ENCODE measurements around the gene CRYL1.

The CRYL1 gene

GRCh38 chr13:20395061-20395916 is 130.4 kb downstream of the CRYL1 start:
- DNase-seq, result no peak

DNA sequence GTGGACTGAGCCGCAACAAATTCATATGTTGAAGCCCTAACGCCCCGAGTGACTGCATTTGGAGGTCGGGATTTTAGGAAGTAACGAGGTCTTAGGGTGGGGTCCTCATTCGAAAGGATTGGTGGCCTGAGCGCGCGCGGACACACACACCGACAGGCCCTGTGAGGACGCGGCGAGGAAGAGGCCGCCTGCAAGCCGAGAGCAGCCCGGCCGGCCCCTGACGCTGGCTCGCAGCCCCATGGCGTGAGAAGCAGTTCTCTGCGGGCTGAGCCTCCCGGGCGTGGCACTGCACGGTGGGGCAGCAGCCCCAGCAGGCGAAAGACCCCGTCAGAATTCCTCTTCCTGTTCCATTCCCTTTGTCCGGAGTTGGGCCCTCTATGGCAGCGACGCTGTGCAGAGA is 131.2 kb downstream of the CRYL1 start:
- DNase-seq, result no peak

DNA sequence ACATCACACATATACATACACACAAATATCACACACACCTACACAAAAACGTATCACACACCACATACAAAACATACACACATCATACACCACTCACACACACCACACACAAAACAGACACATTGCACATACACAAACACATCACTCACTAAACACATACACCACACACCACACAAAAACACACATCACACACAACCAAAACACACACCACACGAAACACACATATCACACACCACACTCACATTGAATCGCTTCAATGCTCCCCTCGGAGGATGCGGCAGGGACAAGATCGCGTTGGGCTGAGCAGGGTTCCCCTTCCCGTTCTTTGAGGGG is 131.5 kb downstream of the CRYL1 start:
- no peak for DNase-seq

- no peak for DNase-seq
Observed at GRCh38 chr13:20393273-20394168, 132.1 kb downstream of the CRYL1 start.

- no peak for DNase-seq
Observed at GRCh38 chr13:20392530-20392929, 133.1 kb downstream of the CRYL1 start.

DNA sequence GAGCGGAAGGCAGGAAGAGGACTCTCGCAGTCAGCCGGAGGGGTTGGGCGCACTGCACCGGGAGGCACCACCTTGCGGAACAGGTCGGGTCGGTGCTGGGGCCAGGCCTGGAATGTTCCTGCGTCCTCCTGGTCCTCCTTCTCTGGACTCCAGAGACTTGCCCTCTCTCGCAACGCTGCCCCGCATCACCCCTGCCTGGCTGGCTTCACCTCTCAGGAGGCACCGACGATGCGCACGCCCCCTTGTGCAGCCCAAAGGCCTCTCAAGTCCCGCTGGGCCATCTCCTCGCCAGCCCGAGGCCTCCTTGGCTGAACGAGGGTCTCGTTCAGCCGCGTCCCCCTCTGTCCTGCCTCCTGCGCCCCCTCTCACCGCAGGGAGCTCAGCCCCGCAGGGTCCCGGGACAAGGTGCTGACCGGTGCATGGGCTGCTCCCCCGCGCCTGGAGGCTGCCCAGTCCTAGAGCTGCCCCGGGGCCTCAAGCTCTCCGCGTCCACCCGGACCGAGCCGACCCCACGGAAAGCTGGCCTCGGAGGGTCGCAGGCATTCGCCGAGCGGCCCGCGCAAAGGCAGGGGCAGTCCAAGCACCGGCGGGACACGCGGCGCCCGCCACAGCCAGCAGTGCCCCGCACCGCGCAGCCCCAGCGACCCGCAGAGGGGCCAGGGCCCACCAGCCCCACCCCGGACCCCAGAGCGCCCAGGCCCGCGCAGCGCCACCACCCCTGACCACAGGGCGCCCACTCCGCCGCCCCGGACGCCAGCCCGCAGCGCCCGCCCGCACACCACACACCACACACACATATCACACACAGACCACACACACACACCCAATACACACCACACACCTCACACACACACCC is 133.8 kb downstream of the CRYL1 start:
- DNase-seq, result no peak

DNA sequence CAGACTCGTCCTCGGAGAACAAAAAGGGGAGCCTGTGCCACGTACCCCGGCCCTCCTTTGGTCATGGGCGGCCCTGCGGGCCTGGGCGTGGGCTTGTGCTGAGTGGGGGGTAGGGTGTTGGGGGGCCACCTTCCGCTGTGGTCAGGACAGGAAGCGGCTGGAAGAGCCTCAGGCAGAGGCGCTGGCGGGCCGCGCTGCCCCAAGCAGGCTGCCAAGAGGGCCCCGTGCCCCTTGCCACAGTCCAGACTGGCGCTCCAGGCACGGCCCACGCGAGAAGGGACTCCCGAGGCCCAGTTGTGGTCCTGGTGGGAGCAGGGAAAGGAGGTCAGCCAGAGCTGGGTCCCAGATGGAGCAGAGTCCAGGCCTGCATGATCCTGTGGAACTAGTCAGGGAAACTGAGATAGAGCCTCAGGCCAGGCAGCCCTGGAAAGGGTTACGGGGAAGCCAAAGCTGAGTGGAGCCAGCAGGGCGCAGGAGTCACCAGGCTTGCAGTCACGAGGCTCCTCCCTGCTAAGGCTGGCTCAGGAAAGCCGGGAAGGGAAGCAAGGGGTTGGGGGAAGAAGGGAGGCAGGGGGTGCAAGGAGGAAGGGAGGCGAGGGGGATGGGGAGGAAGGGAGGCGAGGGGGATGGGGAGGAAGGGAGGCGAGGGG is 135.0 kb downstream of the CRYL1 start:
- peak in 2 of 4 experiments; percentile 26 to 32 for DNase-seq

GRCh38 chr13:20389696-20390525 is 135.7 kb downstream of the CRYL1 start:
- DNase-seq, result no peak

- DNase-seq, result no peak
Observed at GRCh38 chr13:20388184-20388583, 137.5 kb downstream of the CRYL1 start.

- DNase-seq, result peak in 3 of 4 experiments; percentile 8 to 23 (median 16)
Observed at GRCh38 chr13:20387441-20387971, 138.2 kb downstream of the CRYL1 start.

GRCh38 chr13:20387006-20387405 is 138.7 kb downstream of the CRYL1 start:
- DNase-seq, result no peak

DNA sequence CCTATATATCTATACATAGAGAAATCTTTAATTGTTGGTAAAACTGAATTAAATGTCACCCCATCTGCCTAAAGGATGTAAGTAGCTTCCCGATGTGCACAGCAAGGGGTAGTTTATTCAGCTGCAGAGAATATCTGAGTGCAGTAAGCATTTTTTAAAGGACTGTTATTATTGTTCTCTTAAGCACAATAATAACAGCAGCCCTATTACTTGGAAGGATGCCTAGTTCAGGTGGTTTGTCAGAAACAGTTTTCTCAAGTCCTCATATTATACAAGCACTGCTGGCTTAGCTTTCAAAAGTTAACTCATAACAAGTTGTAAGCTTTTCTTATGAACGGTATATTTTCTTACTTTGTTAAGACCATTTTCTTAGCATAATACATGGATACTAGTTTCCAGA is 142.6 kb downstream of the CRYL1 start:
- DNase-seq, result no peak

GRCh38 chr13:20381401-20381800 is 144.3 kb downstream of the CRYL1 start:
- no peak for DNase-seq

- DNase-seq, result no peak
Observed at GRCh38 chr13:20378721-20379120, 146.9 kb downstream of the CRYL1 start.

DNA sequence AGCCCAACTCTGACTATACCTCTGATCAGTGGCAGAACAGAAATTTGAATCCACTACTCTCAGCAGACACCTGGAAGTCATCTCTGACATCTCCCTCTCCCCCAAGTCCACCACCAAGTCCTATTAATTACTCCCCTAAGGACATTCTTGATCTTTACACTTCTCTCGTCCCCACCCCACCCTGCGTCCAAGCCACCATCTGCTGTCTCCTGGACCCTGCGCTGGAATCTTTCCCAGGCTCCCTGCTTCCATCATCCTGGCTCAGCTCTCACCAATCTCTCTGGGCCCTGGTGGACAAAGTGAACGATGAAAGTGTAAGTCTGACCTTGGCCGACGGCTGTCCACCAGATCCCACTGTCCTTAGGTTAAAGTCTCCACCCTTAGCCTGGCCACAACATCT is 147.9 kb downstream of the CRYL1 start:
- DNase-seq, result no peak

DNA sequence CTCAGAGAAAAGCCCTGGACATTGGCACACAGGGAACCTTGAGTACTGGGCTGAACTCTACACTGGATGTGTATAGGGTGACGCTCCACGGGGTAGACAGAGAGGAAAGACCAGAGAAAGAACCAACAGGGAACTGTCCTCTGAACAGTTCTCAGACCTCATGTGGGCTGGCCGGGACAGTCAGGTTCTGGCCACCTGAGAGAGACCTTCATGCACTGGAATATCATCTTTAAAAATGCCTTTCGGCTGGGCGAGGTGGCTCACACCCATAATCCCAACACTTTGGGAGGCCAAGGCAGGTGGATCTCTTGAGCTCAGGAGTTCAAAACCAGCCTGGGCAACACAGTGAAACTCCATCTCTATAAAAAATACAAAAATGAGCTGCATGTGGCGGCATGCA is 149.8 kb downstream of the CRYL1 start:
- DNase-seq, result no peak

DNA sequence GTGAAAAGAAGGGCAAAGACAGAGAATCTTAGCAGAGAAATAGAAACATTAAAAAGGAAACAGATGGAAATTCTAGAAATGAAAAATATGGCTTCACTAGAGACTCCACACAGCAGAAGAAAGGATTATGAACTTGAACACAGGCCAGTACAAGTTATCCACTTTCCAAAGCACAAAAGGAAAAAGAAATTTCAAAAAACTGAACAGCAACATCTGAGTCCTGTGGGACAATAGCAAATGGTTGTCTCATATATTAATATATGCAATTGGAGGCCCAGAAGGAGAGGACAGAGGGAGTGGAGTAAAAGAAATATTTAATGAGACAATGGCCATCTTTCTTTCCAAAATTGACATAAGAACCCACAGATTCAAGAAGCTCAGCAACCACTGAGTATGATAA is 151.8 kb downstream of the CRYL1 start:
- no peak for DNase-seq

DNA sequence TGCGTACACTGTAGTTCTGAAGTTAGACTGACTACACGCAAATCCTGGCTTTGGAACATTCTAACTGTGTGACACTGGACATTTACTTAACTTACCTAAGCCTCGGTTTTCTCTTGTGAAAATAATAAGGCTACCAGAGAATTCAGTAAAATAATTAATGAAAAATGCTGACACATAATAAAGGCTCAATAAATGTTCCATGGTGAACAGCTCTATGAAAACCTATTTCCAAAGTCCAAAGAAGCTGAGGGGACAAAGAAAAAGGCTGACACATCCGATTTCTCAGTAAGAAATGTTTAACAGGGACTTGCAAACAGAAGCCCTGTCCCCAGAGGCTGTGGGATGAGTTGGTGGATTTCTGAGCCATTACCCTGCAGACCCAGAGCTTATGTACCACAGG is 153.8 kb downstream of the CRYL1 start:
- no peak for DNase-seq

- DNase-seq, result no peak
Observed at GRCh38 chr13:20370815-20371421, 154.7 kb downstream of the CRYL1 start.

DNA sequence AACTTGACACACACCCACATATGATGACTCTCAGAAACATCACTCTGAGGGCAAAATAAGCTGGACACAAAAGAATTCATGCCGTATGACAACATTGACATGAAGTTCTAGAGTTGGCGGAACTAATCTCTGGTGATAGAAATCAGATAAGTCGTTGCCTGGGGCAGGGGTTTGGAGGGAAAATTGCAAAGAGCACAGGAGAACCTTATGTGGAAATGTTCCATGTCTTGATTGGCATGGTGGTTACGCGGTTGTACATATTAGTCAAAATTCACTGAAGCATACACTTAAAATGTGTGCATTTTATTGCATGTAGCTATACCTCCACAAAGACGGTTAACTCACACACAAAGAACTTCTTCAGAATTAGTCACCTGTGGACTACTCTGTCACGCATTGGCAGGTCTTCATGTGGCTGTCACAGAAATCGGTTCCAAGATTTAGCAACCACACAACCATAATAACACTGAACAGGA is 155.7 kb downstream of the CRYL1 start:
- DNase-seq, result no peak

GRCh38 chr13:20366056-20366455 is 159.6 kb downstream of the CRYL1 start:
- no peak for DNase-seq

Measured in suppressor macrophage (primary cell).